DND-41 (cell line): Measurements from ENCODE around the gene MDM2.

Experiments
- EZH2 ChIP-seq: IDR thresholded peaks from 3 replicates; pipeline ENCODE4 v1.6.1; 2012; ENCODE audit warnings: borderline replicate concordance, low read depth, mild to moderate bottlenecking, moderate library complexity, low read length, inconsistent platforms; ENCODE audit not compliant: severe bottlenecking
- TF ChIP-seq, protein P1 (sequence below): IDR thresholded peaks from 2 replicates; pipeline ENCODE4 v1.5.1; 2012; ENCODE audit warnings: borderline replicate concordance, low read length, moderate library complexity, mild to moderate bottlenecking; ENCODE audit not compliant: poor library complexity, severe bottlenecking; ENCODE audit errors: extremely low read depth

DNA sequence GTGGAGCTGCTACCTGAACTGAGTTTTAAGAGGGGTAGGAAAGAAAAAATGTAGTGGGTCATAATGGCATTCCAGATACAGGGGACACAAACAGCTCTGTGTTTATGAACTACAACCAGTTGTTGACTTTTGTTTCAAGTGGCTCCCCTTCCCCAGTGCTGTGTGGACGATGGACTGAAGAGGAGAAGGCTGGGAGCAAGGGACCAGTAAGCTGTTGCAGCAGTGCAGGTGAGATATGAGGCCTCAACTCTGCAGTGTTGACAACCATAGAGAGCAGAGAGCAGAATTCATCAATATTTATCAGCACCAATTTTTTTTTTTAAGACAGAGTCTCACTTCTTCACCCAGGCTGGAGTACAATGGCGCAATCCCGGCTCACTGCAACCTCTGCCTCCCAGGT, 46.6 kb downstream of the MDM2 start:
- TF ChIP-seq, protein P1, sequence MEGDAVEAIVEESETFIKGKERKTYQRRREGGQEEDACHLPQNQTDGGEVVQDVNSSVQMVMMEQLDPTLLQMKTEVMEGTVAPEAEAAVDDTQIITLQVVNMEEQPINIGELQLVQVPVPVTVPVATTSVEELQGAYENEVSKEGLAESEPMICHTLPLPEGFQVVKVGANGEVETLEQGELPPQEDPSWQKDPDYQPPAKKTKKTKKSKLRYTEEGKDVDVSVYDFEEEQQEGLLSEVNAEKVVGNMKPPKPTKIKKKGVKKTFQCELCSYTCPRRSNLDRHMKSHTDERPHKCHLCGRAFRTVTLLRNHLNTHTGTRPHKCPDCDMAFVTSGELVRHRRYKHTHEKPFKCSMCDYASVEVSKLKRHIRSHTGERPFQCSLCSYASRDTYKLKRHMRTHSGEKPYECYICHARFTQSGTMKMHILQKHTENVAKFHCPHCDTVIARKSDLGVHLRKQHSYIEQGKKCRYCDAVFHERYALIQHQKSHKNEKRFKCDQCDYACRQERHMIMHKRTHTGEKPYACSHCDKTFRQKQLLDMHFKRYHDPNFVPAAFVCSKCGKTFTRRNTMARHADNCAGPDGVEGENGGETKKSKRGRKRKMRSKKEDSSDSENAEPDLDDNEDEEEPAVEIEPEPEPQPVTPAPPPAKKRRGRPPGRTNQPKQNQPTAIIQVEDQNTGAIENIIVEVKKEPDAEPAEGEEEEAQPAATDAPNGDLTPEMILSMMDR, result no peak
- TF ChIP-seq EZH2, result no peak
